Activated CD8-positive, alpha-beta T cell treated with anti-CD3 and anti-CD28 coated beads, Interleukin-2, amount 10 ng/mL, durations not matched to agents 7 days and 5 days (primary cell): ENCODE data around the gene ARL6IP4. TPM values are rescaled to one million over a fixed set of nuclear protein-coding genes. Genes with fewer than 3 reads are reported as not detected.

ENCODE experiments used
- ATAC-seq: fragments of 150-1000 bp; cut with Tn5 transposase; one replicate; pipeline ENCODE4 v1.10.0; 2021; ENCODE audit warnings: moderate library complexity
- CTCF ChIA-PET: fragments of 350-600 bp; sonication (Branson Sonifier 250); formaldehyde crosslinking; loops from one replicate; lab custom pipeline; 2021; ENCODE audit warnings: antibody characterized with exemption; lab: Charles Lee
- POLR2A ChIA-PET: fragments of 350-600 bp; sonication (Branson Sonifier 250); formaldehyde crosslinking; loops from one replicate; lab custom pipeline; 2021; ENCODE audit warnings: antibody characterized with exemption; lab: Charles Lee
- DNase-seq: peaks from one replicate; pipeline ENCODE4 v3.0.0-alpha.2; 2020
- H3K27ac Mint-ChIP-seq: one replicate; pipeline ENCODE4 v1.8.0; 2021; ENCODE audit warnings: mild to moderate bottlenecking, mixed read lengths
- H3K27me3 Mint-ChIP-seq: one replicate; pipeline ENCODE4 v1.8.0; 2021; ENCODE audit warnings: low read depth, mixed read lengths
- H3K36me3 Mint-ChIP-seq: one replicate; pipeline ENCODE4 v1.8.0; 2021; ENCODE audit warnings: low read depth, mixed read lengths
- H3K4me1 Mint-ChIP-seq: one replicate; pipeline ENCODE4 v1.8.0; 2021; ENCODE audit warnings: low read depth, mixed read lengths
- H3K4me3 Mint-ChIP-seq: one replicate; pipeline ENCODE4 v1.8.0; 2021; ENCODE audit warnings: mild to moderate bottlenecking, mixed read lengths
- H3K9me3 Mint-ChIP-seq: one replicate; pipeline ENCODE4 v1.8.0; 2022; ENCODE audit warnings: mixed read lengths; ENCODE audit not compliant: insufficient read depth
- total RNA-seq, 2 experiments: library from RNA; stranded (reverse); gene quantifications; one replicate each; pipeline ENCODE4 v1.2.3, GENCODE V29; 2021

Gene ARL6IP4
- total RNA-seq, 2 experiments from 2014 or later = 204 to 213 TPM

GRCh38 chr12:122981036-122981471 is 573 bp downstream of the ARL6IP4 start:
- Mint-ChIP-seq H3K27ac (peak overlapping the region; percentile 87), H3K9me3 (no peaks in the 10 kb centered on the region), H3K36me3 (peaks cover 39% of the 10 kb centered on the region), H3K4me3 (peak overlapping the region; percentile 85), H3K4me1 (peaks cover 67% of the 10 kb centered on the region), H3K27me3 (no peaks in the 10 kb centered on the region)
- peak; percentile 34 for DNase-seq
- POLR2A ChIA-PET = no interaction called here
- CTCF ChIA-PET = interaction anchor here (2.4 kb wide), 1 partner anchor 257 kb away, joined by 15 read pairs; no protein-coding TSS in a partner anchor
- peak; percentile 22 for ATAC-seq

- ChIA-PET CTCF (interaction anchor here (2.4 kb wide), 1 partner anchor 256 kb away, joined by 15 read pairs; no protein-coding TSS in a partner anchor), POLR2A (interaction anchor here (0.7 to 1.6 kb wide), 4 partner anchors 13 to 161 kb away, joined by 3 to 6 read pairs (median 3); no protein-coding TSS in a partner anchor)
- H3K4me3 Mint-ChIP-seq = peak overlapping the region; percentile 85
- peaks cover 41% of the 10 kb centered on the region for H3K36me3 Mint-ChIP-seq
- H3K4me1 Mint-ChIP-seq = peaks cover 59% of the 10 kb centered on the region
- H3K27ac Mint-ChIP-seq = peak overlapping the region; percentile 87
- H3K27me3 Mint-ChIP-seq = no peaks in the 10 kb centered on the region
- ATAC-seq (no peak), DNase-seq (no peak)
- no peaks in the 10 kb centered on the region for H3K9me3 Mint-ChIP-seq
Measured at GRCh38 chr12:122981587-122982476, 1.4 kb downstream of the ARL6IP4 start.

GRCh38 chr12:122982477-122982815 is 2.0 kb downstream of the ARL6IP4 start:
- Mint-ChIP-seq H3K27me3 (no peaks in the 10 kb centered on the region), H3K27ac (peak overlapping the region; percentile 87), H3K4me3 (peak overlapping the region; percentile 85), H3K4me1 (peaks cover 53% of the 10 kb centered on the region), H3K36me3 (peaks cover 41% of the 10 kb centered on the region), H3K9me3 (no peaks in the 10 kb centered on the region)
- POLR2A ChIA-PET = interaction anchor here (0.7 to 1.6 kb wide), 3 partner anchors 13 to 161 kb away, joined by 3 to 6 read pairs (median 4); no protein-coding TSS in a partner anchor
- no peak for DNase-seq
- no peak for ATAC-seq
- CTCF ChIA-PET = interaction anchor here (2.4 kb wide), 1 partner anchor 255 kb away, joined by 15 read pairs; no protein-coding TSS in a partner anchor

GRCh38 chr12:122982963-122983788 is 2.7 kb downstream of the ARL6IP4 start:
- Mint-ChIP-seq H3K27ac (peak overlapping the region; percentile 87), H3K9me3 (no peaks in the 10 kb centered on the region), H3K4me1 (peaks cover 49% of the 10 kb centered on the region), H3K27me3 (no peaks in the 10 kb centered on the region), H3K36me3 (peaks cover 39% of the 10 kb centered on the region), H3K4me3 (peak overlapping the region; percentile 85)
- DNase-seq (no peak), ATAC-seq (no peak)
- ChIA-PET POLR2A (interaction anchor here (0.7 to 1.6 kb wide), 3 partner anchors 12 to 160 kb away, joined by 3 to 6 read pairs (median 4); no protein-coding TSS in a partner anchor), CTCF (interaction anchor here (2.4 kb wide), 1 partner anchor 255 kb away, joined by 15 read pairs; no protein-coding TSS in a partner anchor)

- ChIA-PET POLR2A (interaction anchor here (1.3 kb wide), 1 partner anchor 123 kb away, joined by 4 read pairs; no protein-coding TSS in a partner anchor), CTCF (no interaction called here)
- peaks cover 47% of the 10 kb centered on the region for H3K4me1 Mint-ChIP-seq
- H3K4me3 Mint-ChIP-seq = peak overlapping the region; percentile 12
- ATAC-seq = no peak
- peaks cover 37% of the 10 kb centered on the region for H3K36me3 Mint-ChIP-seq
- H3K9me3 Mint-ChIP-seq = no peaks in the 10 kb centered on the region
- no peak for DNase-seq
- H3K27me3 Mint-ChIP-seq = no peaks in the 10 kb centered on the region
- H3K27ac Mint-ChIP-seq = peak overlapping the region; percentile 72
Measured at GRCh38 chr12:122983789-122984515, 3.5 kb downstream of the ARL6IP4 start.

- ChIA-PET CTCF (no interaction called here), POLR2A (no interaction called here)
- ATAC-seq (no peak), DNase-seq (no peak)
- Mint-ChIP-seq H3K27ac (peak overlapping the region; percentile 72), H3K27me3 (no peaks in the 10 kb centered on the region), H3K9me3 (no peaks in the 10 kb centered on the region), H3K36me3 (peaks cover 37% of the 10 kb centered on the region), H3K4me3 (no peak overlapping the region), H3K4me1 (peaks cover 41% of the 10 kb centered on the region)
Measured at GRCh38 chr12:122984612-122985337, 4.3 kb downstream of the ARL6IP4 start.

- Mint-ChIP-seq H3K36me3 (peaks cover 34% of the 10 kb centered on the region), H3K27ac (no peak overlapping the region), H3K4me3 (no peak overlapping the region), H3K4me1 (peaks cover 38% of the 10 kb centered on the region), H3K27me3 (no peaks in the 10 kb centered on the region), H3K9me3 (no peaks in the 10 kb centered on the region)
- DNase-seq (no peak), ATAC-seq (no peak)
- CTCF ChIA-PET = no interaction called here
- POLR2A ChIA-PET = interaction anchor here (1.1 kb wide), 1 partner anchor 10 kb away, joined by 3 read pairs; the partner anchor contains the start of gene OGFOD2
Measured at GRCh38 chr12:122985338-122986257, 5.1 kb downstream of the ARL6IP4 start.

GRCh38 chr12:122986258-122986871 is 5.9 kb downstream of the ARL6IP4 start:
- H3K4me3 Mint-ChIP-seq = no peak overlapping the region
- H3K4me1 Mint-ChIP-seq = peaks cover 38% of the 10 kb centered on the region
- no peak overlapping the region for H3K27ac Mint-ChIP-seq
- peaks cover 32% of the 10 kb centered on the region for H3K36me3 Mint-ChIP-seq
- CTCF ChIA-PET = no interaction called here
- DNase-seq = no peak
- ATAC-seq = no peak
- no peaks in the 10 kb centered on the region for H3K9me3 Mint-ChIP-seq
- POLR2A ChIA-PET = interaction anchor here (1.1 kb wide), 1 partner anchor 11 kb away, joined by 3 read pairs; the partner anchor contains the start of gene OGFOD2
- no peaks in the 10 kb centered on the region for H3K27me3 Mint-ChIP-seq

- no peak for ATAC-seq
- peaks cover 28% of the 10 kb centered on the region for H3K4me1 Mint-ChIP-seq
- H3K4me3 Mint-ChIP-seq = no peak overlapping the region
- H3K27ac Mint-ChIP-seq = no peak overlapping the region
- no peak for DNase-seq
- peaks cover 22% of the 10 kb centered on the region for H3K36me3 Mint-ChIP-seq
- POLR2A ChIA-PET = interaction anchor here (0.8 kb wide), 1 partner anchor 21 kb away, joined by 3 read pairs; the partner anchor contains the start of gene ABCB9
- CTCF ChIA-PET = no interaction called here
- H3K27me3 Mint-ChIP-seq = no peaks in the 10 kb centered on the region
- no peaks in the 10 kb centered on the region for H3K9me3 Mint-ChIP-seq
Measured at GRCh38 chr12:122987086-122987951, 6.8 kb downstream of the ARL6IP4 start.
